ENCODE measurements around the gene CLDND2.

CLDND2 gene

GRCh38 chr19:51337141-51337860 is 31.5 kb downstream of the CLDND2 start:
- TF ChIP-seq CTCF (IDR thresholded peaks at IDR 0.05), result no peak
- Histone ChIP-seq H3K36me3 (peaks cover 0 to 3% (median 0%) of the 10 kb centered on the region in 3 donors), H3K27ac (no peak overlapping the region), H3K9me3 (no peaks in the 10 kb centered on the region), H3K27me3 (no peaks in the 10 kb centered on the region), H3K4me1 (peaks cover 0 to 18% (median 11%) of the 10 kb centered on the region in 4 donors), H3K4me3 (no peak overlapping the region)
- intact Hi-C loops (cut with DNase I; ENCODE audit: low total_unique reads), result loop anchor here (5.0 to 10.0 kb wide), 2 partner anchors 100 to 258 kb away; no protein-coding TSS in a partner anchor
- DNase-seq, result no peak

GRCh38 chr19:51333836-51334460 is 34.9 kb downstream of the CLDND2 start:
- Histone ChIP-seq H3K36me3 (peaks cover 0 to 10% (median 5%) of the 10 kb centered on the region in 3 donors), H3K27me3 (peaks cover 0 to 24% of the 10 kb centered on the region in 2 donors), H3K27ac (no peak overlapping the region), H3K4me3 (no peak overlapping the region), H3K4me1 (peaks cover 0 to 7% (median 6%) of the 10 kb centered on the region in 4 donors), H3K9me3 (no peaks in the 10 kb centered on the region)
- no peak for TF ChIP-seq CTCF (IDR thresholded peaks at IDR 0.05)
- intact Hi-C loops (cut with DNase I; ENCODE audit: low total_unique reads), result loop anchor here (10.0 kb wide), 1 partner anchor 261 kb away; no protein-coding TSS in a partner anchor
- DNase-seq, result no peak

GRCh38 chr19:51331716-51332115 is 37.1 kb downstream of the CLDND2 start:
- TF ChIP-seq CTCF (IDR thresholded peaks at IDR 0.05), result no peak
- H3K4me3 ChIP-seq, result no peak overlapping the region
- peaks cover 0 to 46% of the 10 kb centered on the region in 2 donors for H3K27me3 ChIP-seq
- intact Hi-C loops (cut with DNase I; ENCODE audit: low total_unique reads), result loop anchor here (10.0 kb wide), 1 partner anchor 263 kb away; no protein-coding TSS in a partner anchor
- no peaks in the 10 kb centered on the region for H3K9me3 ChIP-seq
- H3K4me1 ChIP-seq, result peaks cover 0 to 13% (median 6%) of the 10 kb centered on the region in 4 donors
- DNase-seq, result no peak
- peaks cover 0 to 10% (median 5%) of the 10 kb centered on the region in 3 donors for H3K36me3 ChIP-seq
- no peak overlapping the region for H3K27ac ChIP-seq

GRCh38 chr19:51331193-51331592 is 37.6 kb downstream of the CLDND2 start:
- no peaks in the 10 kb centered on the region for H3K9me3 ChIP-seq
- no peak for TF ChIP-seq CTCF (IDR thresholded peaks at IDR 0.05)
- peaks cover 0 to 10% (median 5%) of the 10 kb centered on the region in 3 donors for H3K36me3 ChIP-seq
- H3K27ac ChIP-seq, result no peak overlapping the region
- intact Hi-C loops (cut with DNase I; ENCODE audit: low total_unique reads), result loop anchor here (10.0 kb wide), 1 partner anchor 264 kb away; no protein-coding TSS in a partner anchor
- peaks cover 0 to 51% of the 10 kb centered on the region in 2 donors for H3K27me3 ChIP-seq
- H3K4me1 ChIP-seq, result peaks cover 0 to 14% (median 7%) of the 10 kb centered on the region in 4 donors
- no peak for DNase-seq
- no peak overlapping the region for H3K4me3 ChIP-seq

GRCh38 chr19:51330366-51330765 is 38.4 kb downstream of the CLDND2 start:
- Histone ChIP-seq H3K9me3 (no peaks in the 10 kb centered on the region), H3K36me3 (peaks cover 0 to 10% (median 5%) of the 10 kb centered on the region in 3 donors), H3K4me3 (no peak overlapping the region), H3K4me1 (peaks cover 0 to 14% (median 7%) of the 10 kb centered on the region in 4 donors), H3K27ac (no peak overlapping the region), H3K27me3 (peaks cover 0 to 55% of the 10 kb centered on the region in 2 donors)
- TF ChIP-seq CTCF (IDR thresholded peaks at IDR 0.05), result no peak
- DNase-seq, result no peak
- intact Hi-C loops (cut with DNase I; ENCODE audit: low total_unique reads), result loop anchor here (10.0 kb wide), 1 partner anchor 264 kb away; no protein-coding TSS in a partner anchor
